OCI-LY7 (cell line): ENCODE results near the gene SPATS2L.

Source experiments
- CTCF ChIP-seq: fragments of 200-600 bp; sonication (generic); conservative IDR thresholded peaks from 2 replicates; pipeline ENCODE4 v1.5.1; 2014; ENCODE audit warnings: mild to moderate bottlenecking, antibody characterized with exemption, low read length, moderate library complexity, mixed read lengths
- EZH2phosphoT487 ChIP-seq: fragments of 200-600 bp; sonication (generic); IDR thresholded peaks from 2 replicates; pipeline ENCODE4 v1.6.1; 2018; ENCODE audit warnings: low read depth, borderline replicate concordance, mild to moderate bottlenecking, mixed run types, antibody characterized with exemption, low read length, moderate library complexity, mixed read lengths

GRCh38 chr2:200297100-200297499, 9.4 kb upstream of the SPATS2L start:
- no peak for TF ChIP-seq CTCF
- TF ChIP-seq EZH2phosphoT487, result no peak
